Naive thymus-derived CD4-positive, alpha-beta T cell (primary cell): Measurements from ENCODE around the gene TAS2R40. TPM values are rescaled to one million over a fixed set of nuclear protein-coding genes. Genes with fewer than 3 reads are reported as not detected.

ENCODE experiments used
- ATAC-seq: fragments of 150-1000 bp; cut with Tn5 transposase; 2 replicates; pipeline ENCODE4 v1.10.0; 2021; ENCODE audit warnings: mild to moderate bottlenecking, moderate library complexity
- CTCF ChIA-PET: fragments of 350-600 bp; sonication (Branson Sonifier 250); formaldehyde crosslinking; loops from one replicate; lab custom pipeline; 2021; ENCODE audit warnings: antibody characterized with exemption; lab: Charles Lee
- POLR2A ChIA-PET: fragments of 350-600 bp; sonication (Branson Sonifier 250); formaldehyde crosslinking; loops from one replicate; lab custom pipeline; 2021; ENCODE audit warnings: antibody characterized with exemption, inconsistent platforms; lab: Charles Lee
- DNase-seq, 9 donors: peaks; one replicate each; pipeline versions ENCODE4 v3.0.0 to v3.0.0-alpha.2; 2020 to 2022; ENCODE audit warnings: mixed read lengths in 1 of 9
- H3K27ac ChIP-seq: one replicate; pipeline ENCODE4 v1.7.0; 2013; ENCODE audit warnings: mild to moderate bottlenecking, low read depth, low read length, moderate library complexity
- H3K27me3 ChIP-seq, 2 donors: one replicate each; pipeline ENCODE4 v1.7.0; 2013; ENCODE audit warnings: low read length in 2 of 2, mild to moderate bottlenecking in 2 of 2, moderate library complexity in 2 of 2; ENCODE audit not compliant: control insufficient read depth in 2 of 2, insufficient read depth in 2 of 2
- H3K36me3 ChIP-seq, 3 experiments: 1 replicate in 2 of 3; 2 replicates in 1 of 3; pipeline ENCODE4 v1.7.0; 2013; ENCODE audit warnings: low read length in 3 of 3, mild to moderate bottlenecking in 3 of 3, moderate library complexity in 1 of 3; ENCODE audit not compliant: insufficient read depth in 3 of 3, control insufficient read depth in 2 of 3
- H3K4me1 ChIP-seq, 2 donors: one replicate each; pipeline ENCODE4 v1.7.0; 2013; ENCODE audit warnings: low read length in 2 of 2, mild to moderate bottlenecking in 2 of 2, moderate library complexity in 1 of 2; ENCODE audit not compliant: control insufficient read depth in 2 of 2, insufficient read depth in 2 of 2
- H3K4me3 ChIP-seq: 2 replicates; pipeline ENCODE4 v1.7.0; 2013; ENCODE audit warnings: mild to moderate bottlenecking, low read length
- H3K9me3 ChIP-seq, 3 experiments: 1 replicate in 2 of 3; 2 replicates in 1 of 3; pipeline ENCODE4 v1.7.0; 2013; ENCODE audit warnings: low read length in 3 of 3; ENCODE audit not compliant: control insufficient read depth in 2 of 3
- H3K27ac Mint-ChIP-seq, 9 donors: one replicate each; pipeline ENCODE4 v1.8.0; 2020 to 2022; ENCODE audit warnings: mixed read lengths in 9 of 9, mild to moderate bottlenecking in 8 of 9, moderate library complexity in 5 of 9, inconsistent platforms in 2 of 9
- H3K27me3 Mint-ChIP-seq, 5 donors: one replicate each; pipeline ENCODE4 v1.8.0; 2021 to 2022; ENCODE audit warnings: mixed read lengths in 5 of 5, mild to moderate bottlenecking in 1 of 5
- H3K36me3 Mint-ChIP-seq, 5 donors: one replicate each; pipeline ENCODE4 v1.8.0; 2020 to 2022; ENCODE audit warnings: mixed read lengths in 5 of 5, mild to moderate bottlenecking in 3 of 5, inconsistent platforms in 1 of 5
- H3K4me1 Mint-ChIP-seq, 7 donors: one replicate each; pipeline ENCODE4 v1.8.0; 2020 to 2022; ENCODE audit warnings: mixed read lengths in 7 of 7, mild to moderate bottlenecking in 3 of 7, inconsistent platforms in 1 of 7
- H3K4me3 Mint-ChIP-seq, 10 donors: one replicate each; pipeline ENCODE4 v1.8.0; 2020 to 2022; ENCODE audit warnings: mild to moderate bottlenecking in 10 of 10, mixed read lengths in 10 of 10, moderate library complexity in 6 of 10, inconsistent platforms in 2 of 10
- H3K9me3 Mint-ChIP-seq, 11 donors: one replicate each; pipeline ENCODE4 v1.8.0; 2020 to 2022; ENCODE audit warnings: mixed read lengths in 11 of 11, mild to moderate bottlenecking in 4 of 11, inconsistent platforms in 1 of 11, moderate library complexity in 1 of 11
- intact Hi-C, 2 donors: fragments of 100-400 bp; cut with micrococcal nuclease; formaldehyde crosslinking; loops; one replicate each; pipeline ENCODE4 v1.15.1; 2023
- polyA plus RNA-seq, 2 donors: library from polyadenylated mRNA; unstranded; fragments of 300-500 nt; fragmentation: Illumina TruSeq; gene quantifications; one replicate each; pipeline ENCODE4 v1.2.3, GENCODE V29; 2021
- total RNA-seq, 6 experiments: library from RNA in 5 of 6; stranded (reverse) in 5 of 6; gene quantifications; 1 replicate in 5 of 6; 2 replicates in 1 of 6; pipeline ENCODE4 v1.2.3 and lab custom pipeline; 2021 to 2026

The TAS2R40 gene
- total and polyA plus RNA-seq, 7 experiments from 2014 or later: not detected

DNA sequence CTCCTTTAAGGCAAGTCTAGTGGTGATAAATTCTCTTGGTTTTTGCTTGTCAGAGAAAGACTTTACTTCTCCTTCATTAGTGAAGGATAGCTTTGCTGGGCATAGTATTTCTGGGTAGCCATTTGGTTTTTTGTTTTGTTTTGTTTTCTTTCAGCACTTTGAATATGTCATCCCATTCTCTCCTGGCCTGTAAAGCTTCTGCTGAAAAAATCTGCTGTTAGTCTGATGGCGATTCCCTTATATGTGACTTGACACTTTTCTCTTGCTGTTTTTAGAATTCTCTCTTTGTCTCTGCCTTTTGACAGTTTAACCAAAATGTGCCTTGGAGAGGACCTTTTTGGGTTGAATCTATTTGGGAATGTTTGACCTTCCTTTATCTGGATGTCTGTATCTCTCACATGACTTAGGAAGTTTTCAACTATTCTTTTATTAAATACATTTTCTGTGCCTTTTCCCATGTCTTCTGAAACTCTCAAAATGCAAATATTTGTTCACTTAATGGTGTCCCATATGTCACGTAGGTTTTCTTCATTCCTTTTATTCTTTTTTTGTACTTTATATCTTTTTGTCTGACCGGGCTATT lies 14.7 kb downstream of the TAS2R40 start:
- no peak overlapping the region for H3K4me3 ChIP-seq
- Mint-ChIP-seq H3K27ac (no peak overlapping the region), H3K36me3 (peaks cover 6 to 25% (median 14%) of the 10 kb centered on the region in 5 donors), H3K9me3 (peaks cover 0 to 27% (median 18%) of the 10 kb centered on the region in 11 donors), H3K4me1 (peaks cover 6 to 22% (median 7%) of the 10 kb centered on the region in 7 donors), H3K4me3 (no peak overlapping the region), H3K27me3 (peaks cover 5 to 44% (median 20%) of the 10 kb centered on the region in 5 donors)
- H3K27ac ChIP-seq: no peak overlapping the region
- H3K36me3 ChIP-seq: no peaks in the 10 kb centered on the region
- peaks cover 3 to 4% of the 10 kb centered on the region in 2 donors for H3K4me1 ChIP-seq
- ChIA-PET CTCF (interaction anchor here (0.6 to 2.4 kb wide), 5 partner anchors 15 to 181 kb away, joined by 3 to 7 read pairs (median 3); no protein-coding TSS in a partner anchor), POLR2A (interaction anchor here (0.6 kb wide), 1 partner anchor 154 kb away, joined by 3 read pairs; no protein-coding TSS in a partner anchor)
- H3K27me3 ChIP-seq: no peaks in the 10 kb centered on the region
- H3K9me3 ChIP-seq: peaks cover 0 to 5% (median 4%) of the 10 kb centered on the region in 3 experiments
- DNase-seq: no peak
- ATAC-seq: no peak
- intact Hi-C loops: no loop called here

DNA sequence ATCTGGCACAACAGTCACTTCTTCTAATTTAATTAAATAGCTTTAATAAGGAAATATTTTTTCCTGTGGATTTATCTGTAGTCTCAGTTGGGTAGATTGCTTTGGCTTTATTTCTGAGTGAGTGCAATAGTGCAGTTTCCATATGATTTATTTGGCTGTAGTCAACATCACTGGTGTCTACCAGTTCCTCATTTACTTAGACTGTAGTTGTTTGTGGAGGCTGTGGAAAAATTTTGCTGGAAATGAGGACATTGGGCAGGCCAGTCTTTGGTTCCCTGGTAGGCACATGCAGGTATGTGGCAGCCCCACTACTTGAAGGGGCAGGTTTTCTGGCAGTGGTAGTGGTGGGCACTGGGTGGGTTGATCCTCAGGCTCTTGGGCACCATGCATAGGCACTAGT lies 15.5 kb downstream of the TAS2R40 start:
- peaks cover 0 to 27% (median 18%) of the 10 kb centered on the region in 11 donors for H3K9me3 Mint-ChIP-seq
- POLR2A ChIA-PET: interaction anchor here (0.7 kb wide), 1 partner anchor 39 kb away, joined by 4 read pairs; no protein-coding TSS in a partner anchor
- no peak overlapping the region for H3K4me3 Mint-ChIP-seq
- peaks cover 6 to 31% (median 7%) of the 10 kb centered on the region in 7 donors for H3K4me1 Mint-ChIP-seq
- CTCF ChIA-PET: interaction anchor here (1.0 to 7.3 kb wide), 3 partner anchors 16 to 62 kb away, joined by 3 to 177 read pairs (median 7); no protein-coding TSS in a partner anchor
- ATAC-seq (no peak), DNase-seq (no peak)
- intact Hi-C loops: no loop called here
- Histone ChIP-seq H3K36me3 (no peaks in the 10 kb centered on the region), H3K4me3 (no peak overlapping the region), H3K9me3 (peaks cover 0 to 5% (median 4%) of the 10 kb centered on the region in 3 experiments), H3K27ac (no peak overlapping the region), H3K4me1 (peaks cover 3 to 4% of the 10 kb centered on the region in 2 donors), H3K27me3 (no peaks in the 10 kb centered on the region)
- no peak overlapping the region for H3K27ac Mint-ChIP-seq
- peaks cover 6 to 25% (median 14%) of the 10 kb centered on the region in 5 donors for H3K36me3 Mint-ChIP-seq
- H3K27me3 Mint-ChIP-seq: peaks cover 5 to 39% (median 20%) of the 10 kb centered on the region in 5 donors

DNA sequence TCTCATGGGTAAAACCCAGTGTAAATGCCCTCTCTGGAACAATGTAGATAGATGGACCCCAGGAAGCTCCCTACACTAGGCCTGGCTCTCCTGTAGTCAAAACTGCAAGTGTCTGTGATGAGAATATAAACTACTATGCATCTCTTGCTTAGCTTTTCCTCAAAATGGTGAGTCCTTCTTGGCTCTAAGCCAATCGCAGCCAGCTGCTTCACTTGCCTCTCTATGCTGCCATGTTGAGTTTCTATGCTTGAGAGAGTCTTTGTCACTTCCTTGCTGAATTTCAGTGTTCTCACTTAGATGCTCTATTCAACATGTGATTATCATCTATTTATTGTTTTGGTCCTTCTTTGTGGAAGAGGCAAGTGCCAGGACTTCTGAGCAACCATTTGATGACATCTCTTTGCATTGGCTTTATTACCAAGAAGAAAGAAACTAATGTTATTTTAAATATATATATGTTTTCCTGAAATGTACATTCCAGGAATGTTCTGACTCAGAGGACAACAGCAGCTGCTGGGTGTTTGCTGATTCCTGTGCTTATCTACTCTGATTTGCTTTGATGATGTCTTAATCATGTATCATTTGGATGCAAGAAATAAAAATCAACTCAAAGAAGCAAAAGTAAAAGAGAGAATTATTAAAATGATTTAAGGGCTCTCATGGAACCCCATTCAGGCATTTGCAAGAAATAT lies 16.6 kb downstream of the TAS2R40 start:
- H3K36me3 Mint-ChIP-seq: peaks cover 6 to 25% (median 14%) of the 10 kb centered on the region in 5 donors
- H3K27me3 Mint-ChIP-seq: peaks cover 5 to 30% (median 20%) of the 10 kb centered on the region in 5 donors
- peaks cover 3 to 4% of the 10 kb centered on the region in 2 donors for H3K4me1 ChIP-seq
- H3K9me3 Mint-ChIP-seq: peaks cover 0 to 27% (median 18%) of the 10 kb centered on the region in 11 donors
- peaks cover 6 to 36% (median 11%) of the 10 kb centered on the region in 7 donors for H3K4me1 Mint-ChIP-seq
- H3K27ac Mint-ChIP-seq: peak overlapping the region in 1 of 9 donors; percentile 66
- intact Hi-C loops: no loop called here
- H3K36me3 ChIP-seq: no peaks in the 10 kb centered on the region
- no peaks in the 10 kb centered on the region for H3K27me3 ChIP-seq
- POLR2A ChIA-PET: interaction anchor here (0.8 to 2.7 kb wide), 2 partner anchors 24 to 71 kb away, joined by 5 to 35 read pairs; partner anchors contain the start of gene GSTK1
- no peak overlapping the region for H3K4me3 Mint-ChIP-seq
- DNase-seq: no peak
- H3K27ac ChIP-seq: no peak overlapping the region
- ATAC-seq: no peak
- no peak overlapping the region for H3K4me3 ChIP-seq
- H3K9me3 ChIP-seq: peaks cover 0 to 5% (median 4%) of the 10 kb centered on the region in 3 experiments
- CTCF ChIA-PET: interaction anchor here (0.8 to 7.3 kb wide), 6 partner anchors 11 to 178 kb away, joined by 3 to 177 read pairs (median 28); no protein-coding TSS in a partner anchor

DNA sequence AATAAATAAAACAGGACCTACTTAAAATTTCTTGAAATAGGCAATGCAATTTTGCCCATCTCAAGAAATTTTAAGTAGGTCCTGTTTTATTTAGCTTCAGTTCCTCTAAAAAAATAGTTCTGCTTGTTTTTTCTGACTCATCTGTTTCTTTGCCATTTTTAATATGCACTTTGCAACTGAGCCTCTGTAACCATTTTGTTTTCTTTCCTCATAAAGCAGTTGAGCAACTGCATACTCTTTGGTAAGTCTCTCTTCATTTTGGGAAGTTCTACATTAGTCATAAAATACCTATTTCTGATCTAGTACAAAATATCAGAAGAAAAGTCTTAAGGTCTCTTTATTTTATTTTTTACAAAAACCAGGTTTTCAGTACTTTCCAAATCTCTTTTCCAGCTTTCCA lies 18.0 kb downstream of the TAS2R40 start:
- H3K9me3 Mint-ChIP-seq: peaks cover 0 to 27% (median 18%) of the 10 kb centered on the region in 11 donors
- H3K27me3 Mint-ChIP-seq: peaks cover 5 to 26% (median 20%) of the 10 kb centered on the region in 5 donors
- DNase-seq: no peak
- H3K36me3 Mint-ChIP-seq: peaks cover 6 to 29% (median 14%) of the 10 kb centered on the region in 5 donors
- ChIA-PET CTCF (interaction anchor here (0.6 to 7.3 kb wide), 33 partner anchors 8 to 404 kb away, joined by 3 to 177 read pairs (median 7); partner anchors contain the start of genes CASP2, EPHA1, GSTK1 and TAS2R40), POLR2A (interaction anchor here (1.0 to 2.7 kb wide), 12 partner anchors 9 to 177 kb away, joined by 3 to 35 read pairs (median 8); partner anchors contain the start of genes GSTK1 and ZYX)
- H3K4me3 Mint-ChIP-seq: no peak overlapping the region
- ATAC-seq: peak; percentile 63
- peaks cover 12 to 50% (median 25%) of the 10 kb centered on the region in 7 donors for H3K4me1 Mint-ChIP-seq
- intact Hi-C loops: loop anchor here (1.0 to 2.0 kb wide), 14 partner anchors 11 to 177 kb away; partner anchors contain the start of genes CASP2 (in 2 of the 2), GSTK1 (in 2 of the 2) and ZYX (in 1 of the 2)
- Histone ChIP-seq H3K36me3 (no peaks in the 10 kb centered on the region), H3K27me3 (no peaks in the 10 kb centered on the region), H3K4me3 (no peak overlapping the region), H3K9me3 (peaks cover 0 to 5% (median 4%) of the 10 kb centered on the region in 3 experiments), H3K27ac (no peak overlapping the region), H3K4me1 (peaks cover 9 to 10% of the 10 kb centered on the region in 2 donors)
- H3K27ac Mint-ChIP-seq: no peak overlapping the region

DNA sequence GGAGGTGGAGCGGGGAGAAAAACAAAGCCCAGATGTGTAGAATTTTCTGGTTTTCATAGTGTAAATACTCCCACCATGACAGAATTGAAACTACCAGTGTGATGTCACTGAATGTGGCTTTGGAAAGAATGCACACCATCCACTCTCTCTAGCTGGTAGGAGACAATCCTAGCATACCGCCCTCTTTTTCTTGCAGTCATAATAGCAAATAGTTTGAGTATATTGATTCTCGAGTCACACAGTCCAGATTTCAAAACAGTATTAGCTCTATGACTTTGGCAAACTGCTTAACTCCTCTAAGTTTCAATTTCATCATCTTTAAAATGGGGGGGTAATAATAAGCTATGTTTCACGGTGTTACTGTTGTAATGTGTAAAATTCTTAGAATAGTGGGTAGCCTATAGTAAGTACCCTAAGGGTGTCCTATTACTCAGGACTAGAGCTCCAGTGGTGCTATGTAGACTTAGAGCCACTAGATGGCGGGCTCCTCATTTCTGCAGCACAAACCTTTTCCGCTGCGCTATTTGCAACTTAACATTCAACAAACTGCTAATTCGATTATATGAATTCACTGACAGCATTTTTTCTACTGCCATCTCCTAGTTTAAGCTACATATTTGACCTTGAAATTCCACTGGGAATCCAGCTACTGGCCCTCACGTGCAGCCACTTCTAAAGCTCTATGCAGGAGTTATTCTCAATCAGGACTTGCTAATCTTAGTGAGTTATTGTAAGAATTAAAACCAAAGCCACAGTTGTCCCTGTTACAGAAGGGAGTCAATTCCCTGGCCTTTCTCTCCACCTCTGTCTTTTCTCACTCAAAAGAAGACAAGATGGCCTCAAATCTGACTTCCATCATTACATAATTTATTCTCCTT lies 18.7 kb downstream of the TAS2R40 start:
- Histone ChIP-seq H3K4me1 (peaks cover 14 to 17% of the 10 kb centered on the region in 2 donors), H3K27ac (no peak overlapping the region), H3K27me3 (no peaks in the 10 kb centered on the region), H3K4me3 (no peak overlapping the region), H3K36me3 (no peaks in the 10 kb centered on the region), H3K9me3 (peaks cover 0 to 5% (median 4%) of the 10 kb centered on the region in 3 experiments)
- peak overlapping the region in 8 of 9 donors; percentile 1 to 71 (median 34) for H3K27ac Mint-ChIP-seq
- intact Hi-C loops: loop anchor here (1.0 to 2.0 kb wide), 14 partner anchors 11 to 177 kb away; partner anchors contain the start of genes CASP2 (in 2 of the 2), GSTK1 (in 2 of the 2) and ZYX (in 1 of the 2)
- peak; percentile 95 for ATAC-seq
- peaks cover 17 to 56% (median 32%) of the 10 kb centered on the region in 7 donors for H3K4me1 Mint-ChIP-seq
- H3K27me3 Mint-ChIP-seq: peaks cover under 1 to 21% (median 15%) of the 10 kb centered on the region in 5 donors
- ChIA-PET POLR2A (interaction anchor here (0.7 to 2.7 kb wide), 18 partner anchors 9 to 177 kb away, joined by 3 to 35 read pairs (median 8); partner anchors contain the start of genes CASP2, GSTK1 and ZYX), CTCF (interaction anchor here (0.5 to 7.3 kb wide), 44 partner anchors 8 to 818 kb away, joined by 3 to 177 read pairs (median 6); partner anchors contain the start of genes CASP2, EPHA1, GSTK1 and TAS2R40)
- DNase-seq: peak in 8 of 9 donors; percentile 54 to 82 (median 74)
- H3K4me3 Mint-ChIP-seq: peak overlapping the region in 5 of 10 donors; percentile 6 to 48 (median 30)
- peaks cover 6 to 34% (median 12%) of the 10 kb centered on the region in 5 donors for H3K36me3 Mint-ChIP-seq
- peaks cover 0 to 27% (median 18%) of the 10 kb centered on the region in 11 donors for H3K9me3 Mint-ChIP-seq
